Sigmoid colon (tissue), 4 donors: Measurements from ENCODE around the gene MYEOV.

ENCODE experiments used
- CTCF ChIP-seq, 4 experiments: fragments of 450-650 bp in 3 of 4; fragments of 200-600 bp in 1 of 4; IDR thresholded peaks; one replicate each; pipeline ENCODE4 v1.5.1; 2016 to 2019; ENCODE audit warnings: antibody characterized with exemption in 4 of 4, mild to moderate bottlenecking in 3 of 4, moderate library complexity in 2 of 4
- EP300 ChIP-seq, 4 donors: sonication (generic); formaldehyde crosslinking; IDR thresholded peaks; one replicate each; pipeline ENCODE4 v1.6.1; 2017; ENCODE audit warnings: antibody characterized with exemption in 4 of 4
- POLR2A ChIP-seq, 2 donors: fragments of 450-650 bp; IDR thresholded peaks; one replicate each; pipeline ENCODE4 v1.6.1; 2016; ENCODE audit warnings: antibody characterized with exemption in 2 of 2, mild to moderate bottlenecking in 2 of 2, moderate library complexity in 2 of 2
- POLR2AphosphoS5 ChIP-seq, 4 donors: sonication (generic); formaldehyde crosslinking; IDR thresholded peaks; one replicate each; pipeline ENCODE4 v1.6.1; 2017; ENCODE audit warnings: antibody characterized with exemption in 4 of 4

- TF ChIP-seq CTCF (IDR thresholded peaks at IDR 0.05) (no peak), POLR2AphosphoS5 (IDR thresholded peaks at IDR 0.05) (no peak), POLR2A (IDR thresholded peaks at IDR 0.05) (no peak), EP300 (IDR thresholded peaks at IDR 0.05) (no peak)
These were observed 39.3 kb downstream of the MYEOV start for GRCh38 chr11:69333149-69333710.
